Measurements from ENCODE around the gene EPO. TPM values are rescaled to one million over a fixed set of nuclear protein-coding genes. Genes with fewer than 3 reads are reported as not detected.

EPO gene
- total RNA-seq, 2 donors from 2014 or later, result not detected

DNA sequence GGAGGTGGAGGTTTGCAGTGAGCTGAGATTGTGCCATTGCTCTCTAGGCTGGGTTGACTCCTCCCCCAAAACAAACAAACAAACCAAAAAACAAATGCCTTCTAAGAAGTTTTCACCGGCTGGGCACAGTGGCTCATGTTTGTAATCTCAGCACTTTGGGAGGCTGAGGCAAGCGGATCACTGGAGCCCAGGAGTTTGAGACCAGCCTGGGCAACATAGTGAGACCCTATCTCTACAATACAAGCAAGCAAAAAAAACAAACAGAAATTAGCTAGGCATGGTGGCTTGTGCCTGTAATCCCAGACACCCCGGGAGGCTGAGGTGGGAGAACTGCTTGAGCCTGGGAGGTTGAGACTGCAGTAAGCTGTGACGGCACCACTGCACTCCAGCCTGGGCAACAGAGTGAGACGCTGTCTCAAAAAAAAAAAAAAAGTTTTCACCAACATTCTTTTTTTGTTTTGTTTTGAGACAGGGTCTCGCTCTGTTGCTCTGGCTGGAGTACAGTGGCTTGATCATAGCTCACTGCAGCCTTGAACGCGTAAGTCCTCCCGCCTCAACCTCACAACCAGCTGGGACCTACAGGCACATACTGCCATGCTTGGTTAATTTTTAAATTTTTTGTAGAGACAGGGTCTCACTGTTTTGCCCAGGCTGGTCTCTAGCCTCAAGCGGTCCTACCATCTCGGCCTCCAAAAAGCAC, 11.8 kb downstream of the EPO start:
- Histone ChIP-seq H3K27ac (no peak overlapping the region), H3K36me3 (no peaks in the 10 kb centered on the region), H3K9me3 (no peaks in the 10 kb centered on the region), H3K4me3 (no peak overlapping the region), H3K4me1 (ENCODE audit: control insufficient read depth in 1 of 2, low read depth in 2 of 2) (no peaks in the 10 kb centered on the region), H3K27me3 (replicated peaks; ENCODE audit: insufficient read depth) (no peaks in the 10 kb centered on the region)
- TF ChIP-seq, protein P1, sequence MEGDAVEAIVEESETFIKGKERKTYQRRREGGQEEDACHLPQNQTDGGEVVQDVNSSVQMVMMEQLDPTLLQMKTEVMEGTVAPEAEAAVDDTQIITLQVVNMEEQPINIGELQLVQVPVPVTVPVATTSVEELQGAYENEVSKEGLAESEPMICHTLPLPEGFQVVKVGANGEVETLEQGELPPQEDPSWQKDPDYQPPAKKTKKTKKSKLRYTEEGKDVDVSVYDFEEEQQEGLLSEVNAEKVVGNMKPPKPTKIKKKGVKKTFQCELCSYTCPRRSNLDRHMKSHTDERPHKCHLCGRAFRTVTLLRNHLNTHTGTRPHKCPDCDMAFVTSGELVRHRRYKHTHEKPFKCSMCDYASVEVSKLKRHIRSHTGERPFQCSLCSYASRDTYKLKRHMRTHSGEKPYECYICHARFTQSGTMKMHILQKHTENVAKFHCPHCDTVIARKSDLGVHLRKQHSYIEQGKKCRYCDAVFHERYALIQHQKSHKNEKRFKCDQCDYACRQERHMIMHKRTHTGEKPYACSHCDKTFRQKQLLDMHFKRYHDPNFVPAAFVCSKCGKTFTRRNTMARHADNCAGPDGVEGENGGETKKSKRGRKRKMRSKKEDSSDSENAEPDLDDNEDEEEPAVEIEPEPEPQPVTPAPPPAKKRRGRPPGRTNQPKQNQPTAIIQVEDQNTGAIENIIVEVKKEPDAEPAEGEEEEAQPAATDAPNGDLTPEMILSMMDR (IDR thresholded peaks at IDR 0.05), result no peak
- ATAC-seq (ENCODE audit: insufficient number of reproducible peaks, low FRiP score, low read depth) (no peak), DNase-seq (ENCODE audit: low spot score) (no peak)

DNA sequence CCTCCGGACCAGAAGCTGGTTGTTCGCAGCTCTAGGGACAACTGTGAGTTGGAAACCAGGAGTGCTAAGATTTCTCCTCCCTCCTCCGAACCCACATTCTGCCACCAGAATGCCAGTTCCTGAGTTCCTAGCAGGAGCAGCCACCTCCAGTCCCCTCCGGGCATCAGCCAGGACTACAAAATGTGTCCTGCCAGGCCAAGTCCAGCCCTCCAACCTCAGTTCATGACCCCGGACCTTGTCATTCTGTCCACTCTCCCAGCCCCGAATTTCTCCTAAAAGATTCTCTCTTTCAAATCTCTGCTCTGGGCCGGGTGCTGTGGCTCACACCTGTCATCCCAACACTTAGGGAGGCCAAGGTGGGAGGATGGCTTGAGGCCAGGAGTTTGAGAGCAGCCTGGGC, 15.5 kb downstream of the EPO start:
- DNase-seq (ENCODE audit: low spot score), result no peak
- H3K4me3 ChIP-seq, result no peak overlapping the region

DNA sequence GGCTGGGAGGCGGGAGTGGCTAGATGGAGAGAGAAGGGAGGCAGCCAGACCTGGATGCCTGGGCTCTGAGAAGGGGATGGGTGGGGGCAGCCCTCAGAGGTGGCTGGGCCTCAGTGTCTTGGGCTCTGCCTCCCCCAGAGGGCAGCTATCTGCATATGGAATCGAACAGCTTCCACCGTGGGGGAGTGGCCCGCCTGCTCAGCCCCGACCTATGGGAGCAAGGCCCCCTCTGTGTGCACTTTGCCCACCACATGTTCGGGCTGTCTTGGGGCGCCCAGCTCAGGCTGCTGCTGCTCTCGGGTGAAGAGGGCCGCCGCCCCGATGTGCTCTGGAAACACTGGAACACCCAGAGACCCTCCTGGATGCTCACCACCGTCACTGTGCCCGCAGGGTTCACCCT, 16.4 kb downstream of the EPO start:
- Histone ChIP-seq H3K9me3 (no peaks in the 10 kb centered on the region), H3K4me1 (ENCODE audit: control insufficient read depth in 1 of 2, low read depth in 2 of 2) (no peaks in the 10 kb centered on the region), H3K4me3 (no peak overlapping the region), H3K27me3 (replicated peaks; ENCODE audit: insufficient read depth) (no peaks in the 10 kb centered on the region), H3K36me3 (no peaks in the 10 kb centered on the region), H3K27ac (no peak overlapping the region)
- DNase-seq (ENCODE audit: low spot score), result no peak
- ATAC-seq (ENCODE audit: insufficient number of reproducible peaks, low FRiP score, low read depth), result no peak
- TF ChIP-seq, protein P1 (IDR thresholded peaks at IDR 0.05), result no peak

More for the DNA sequence above, 15.5 kb downstream of the EPO start:
- H3K4me1 ChIP-seq (ENCODE audit: control insufficient read depth in 1 of 2, low read depth in 2 of 2), result no peaks in the 10 kb centered on the region
- ATAC-seq (ENCODE audit: insufficient number of reproducible peaks, low FRiP score, low read depth), result no peak
- H3K27ac ChIP-seq, result no peak overlapping the region
- H3K9me3 ChIP-seq, result no peaks in the 10 kb centered on the region
- H3K27me3 ChIP-seq (replicated peaks; ENCODE audit: insufficient read depth), result no peaks in the 10 kb centered on the region
- TF ChIP-seq, protein P1 (IDR thresholded peaks at IDR 0.05), result no peak
- H3K36me3 ChIP-seq, result no peaks in the 10 kb centered on the region

DNA sequence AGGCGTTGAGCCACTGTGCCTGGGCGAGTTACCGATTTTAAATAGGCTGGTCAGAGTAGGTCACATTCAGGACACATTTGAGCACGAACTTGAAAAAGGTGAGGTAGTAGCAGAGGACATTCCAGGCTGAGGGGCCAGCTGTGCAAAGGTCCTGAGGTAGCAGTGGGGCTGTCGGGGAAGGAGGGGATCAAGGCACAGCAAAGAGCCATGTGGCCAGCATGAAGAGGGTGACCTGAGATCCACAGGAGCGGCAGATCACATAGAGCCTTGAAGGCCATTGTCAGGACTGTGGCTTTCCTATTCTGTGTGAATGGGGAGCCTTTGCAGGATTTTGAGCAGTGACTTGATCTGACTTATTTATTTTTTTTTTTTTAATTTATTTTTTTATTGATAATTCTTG, 19.7 kb downstream of the EPO start:
- TF ChIP-seq, protein P1 (IDR thresholded peaks at IDR 0.05), result no peak
- H3K27me3 ChIP-seq (replicated peaks; ENCODE audit: insufficient read depth), result no peaks in the 10 kb centered on the region
- no peaks in the 10 kb centered on the region for H3K9me3 ChIP-seq
- DNase-seq (ENCODE audit: low spot score) (no peak), ATAC-seq (ENCODE audit: insufficient number of reproducible peaks, low FRiP score, low read depth) (no peak)
- no peak overlapping the region for H3K27ac ChIP-seq
- H3K36me3 ChIP-seq, result no peaks in the 10 kb centered on the region
- no peak overlapping the region for H3K4me3 ChIP-seq
- no peaks in the 10 kb centered on the region for H3K4me1 ChIP-seq (ENCODE audit: control insufficient read depth in 1 of 2, low read depth in 2 of 2)

DNA sequence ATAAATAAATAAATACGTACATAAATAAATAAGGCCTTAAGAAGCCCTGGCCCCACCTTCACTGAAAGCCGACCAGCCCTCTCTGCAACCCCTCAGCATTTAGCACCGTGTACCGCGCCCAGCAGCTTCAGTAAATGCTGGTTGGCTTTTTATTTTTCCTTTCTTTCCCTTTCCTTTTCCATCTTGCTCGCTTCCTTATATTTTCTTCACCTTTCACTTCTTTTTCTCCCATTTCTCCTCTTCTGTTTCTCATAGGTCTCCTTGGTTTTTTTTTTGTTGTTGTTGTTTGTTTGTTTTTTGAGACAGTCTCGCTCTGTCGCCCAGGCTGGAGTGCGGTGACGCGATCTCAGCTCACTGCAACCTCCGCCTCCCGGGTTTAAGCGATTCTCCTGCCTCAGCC, 24.3 kb downstream of the EPO start:
- peak overlapping the region; percentile 68 for H3K4me3 ChIP-seq
- H3K9me3 ChIP-seq, result no peaks in the 10 kb centered on the region
- ATAC-seq (ENCODE audit: insufficient number of reproducible peaks, low FRiP score, low read depth) (no peak), DNase-seq (ENCODE audit: low spot score) (no peak)
- H3K27ac ChIP-seq, result no peak overlapping the region
- H3K36me3 ChIP-seq, result no peaks in the 10 kb centered on the region
- TF ChIP-seq, protein P1 (IDR thresholded peaks at IDR 0.05), result no peak
- no peaks in the 10 kb centered on the region for H3K27me3 ChIP-seq (replicated peaks; ENCODE audit: insufficient read depth)
- no peaks in the 10 kb centered on the region for H3K4me1 ChIP-seq (ENCODE audit: control insufficient read depth in 1 of 2, low read depth in 2 of 2)

Data from thoracic aorta (tissue), 2 donors.